Uterus (tissue), 2 donors: ENCODE results near the gene ZNF574.

Experiments
- CTCF ChIP-seq, 4 experiments: fragments of 200-600 bp in 2 of 4; fragments of 450-650 bp in 2 of 4; sonication (generic) in 2 of 4; IDR thresholded peaks; one replicate each; pipeline ENCODE4 v1.5.1; 2016 to 2019; ENCODE audit warnings: antibody characterized with exemption in 4 of 4, mild to moderate bottlenecking in 2 of 4, moderate library complexity in 1 of 4
- POLR2A ChIP-seq, 2 donors: fragments of 450-650 bp; IDR thresholded peaks; one replicate each; pipeline ENCODE4 v1.6.1; 2016; ENCODE audit warnings: antibody characterized with exemption in 2 of 2, mild to moderate bottlenecking in 1 of 2, moderate library complexity in 1 of 2

GRCh38 chr19:42097461-42097860 lies 21.5 kb downstream of the ZNF574 start:
- TF ChIP-seq CTCF (IDR thresholded peaks at IDR 0.05) (no peak), POLR2A (IDR thresholded peaks at IDR 0.05) (no peak)
